Medulla oblongata (tissue), 1 donor: Measurements from ENCODE around the gene RAF1.
"Not testable (repeated sequence)": the region's sequence is repeated elsewhere in the genome, so short reads cannot be mapped to it uniquely, and the experiment has no call there.

Experiments used
- DNase-seq: peaks from one replicate; pipeline ENCODE4 v3.0.0-alpha.2; 2015; ENCODE audit errors: extremely low spot score

RAF1 gene

GRCh38 chr3:12663936-12664908, at the start of gene RAF1:
Gene RAF1 (minus strand): TSS chr3:12664117. CDS start chr3:12618721, 45,396 bp downstream.
- DNase-seq, result peak; percentile 99

GRCh38 chr3:12710062-12710461, 46.1 kb upstream of the RAF1 start:
- DNase-seq, result no peak

GRCh38 chr3:12709334-12709733, 45.4 kb upstream of the RAF1 start:
- DNase-seq, result no peak

- no peak for DNase-seq
Measured at GRCh38 chr3:12708584-12709192, 44.8 kb upstream of the RAF1 start.

- DNase-seq, result no peak
Measured at GRCh38 chr3:12707449-12707848, 43.5 kb upstream of the RAF1 start.

GRCh38 chr3:12706504-12707253, 42.8 kb upstream of the RAF1 start:
- peak; percentile 33 for DNase-seq

GRCh38 chr3:12705981-12706380, 42.1 kb upstream of the RAF1 start:
- DNase-seq, result no peak

- DNase-seq, result no peak
Measured at GRCh38 chr3:12705374-12705926, 41.5 kb upstream of the RAF1 start.

GRCh38 chr3:12702501-12702900, 38.6 kb upstream of the RAF1 start:
- DNase-seq, result no peak

- not testable (repeated sequence) for DNase-seq
Measured at GRCh38 chr3:12701601-12702000, 37.7 kb upstream of the RAF1 start.

GRCh38 chr3:12700800-12701199, 36.9 kb upstream of the RAF1 start:
- no peak for DNase-seq

- DNase-seq, result no peak
Measured at GRCh38 chr3:12695916-12696315, 32.0 kb upstream of the RAF1 start.

GRCh38 chr3:12695112-12695511, 31.2 kb upstream of the RAF1 start:
- no peak for DNase-seq

- no peak for DNase-seq
Measured at GRCh38 chr3:12692444-12692843, 28.5 kb upstream of the RAF1 start.

- DNase-seq, result no peak
Measured at GRCh38 chr3:12689997-12690711, 26.2 kb upstream of the RAF1 start.

- DNase-seq, result no peak
Measured at GRCh38 chr3:12687948-12688347, 24.0 kb upstream of the RAF1 start.

GRCh38 chr3:12686096-12686495, 22.2 kb upstream of the RAF1 start:
- no peak for DNase-seq

- peak; percentile 78 for DNase-seq
Measured at GRCh38 chr3:12681943-12682390, 18.1 kb upstream of the RAF1 start.

GRCh38 chr3:12681089-12681942, 17.4 kb upstream of the RAF1 start:
- DNase-seq, result no peak

- DNase-seq, result no peak
Measured at GRCh38 chr3:12679468-12679867, 15.6 kb upstream of the RAF1 start.
